B cell (primary cell): ENCODE measurements around the gene TOMM7. TPM values are rescaled to one million over a fixed set of nuclear protein-coding genes. Genes with fewer than 3 reads are reported as not detected.

Source experiments
- ATAC-seq: fragments of 200-7000 bp; cut with Tn5 transposase; one replicate; pipeline ENCODE4 v1.10.0; 2021; ENCODE audit warnings: low read depth, mild to moderate bottlenecking, moderate number of reproducible peaks, moderate library complexity
- CTCF ChIA-PET: fragments of 350-600 bp; sonication (Branson Sonifier 250); formaldehyde crosslinking; loops from one replicate; lab custom pipeline; 2021; ENCODE audit warnings: antibody characterized with exemption, inconsistent platforms; lab: Charles Lee
- POLR2A ChIA-PET: fragments of 350-600 bp; sonication (Branson Sonifier 250); formaldehyde crosslinking; loops from one replicate; lab custom pipeline; 2021; ENCODE audit warnings: antibody characterized with exemption; lab: Charles Lee
- DNase-seq: peaks from one replicate; pipeline ENCODE4 v3.0.0; 2013
- H2AFZ ChIP-seq: 2 replicates; pipeline ENCODE4 v1.6.1; 2012; ENCODE audit warnings: mild to moderate bottlenecking, low read depth, low read length; ENCODE audit not compliant: insufficient read depth, poor library complexity, severe bottlenecking
- H3K27ac ChIP-seq, 2 donors: 1 replicate in 1 of 2; 2 replicates in 1 of 2; pipeline ENCODE4 v1.5.1; 2012 to 2013; ENCODE audit warnings: low read length in 2 of 2, mild to moderate bottlenecking in 2 of 2, moderate library complexity in 1 of 2
- H3K27me3 ChIP-seq, 4 experiments: fragments of 200-600 bp in 1 of 4; sonication (generic) in 1 of 4; replicated peaks in 1 of 4; 1 replicate in 2 of 4; 2 replicates in 2 of 4; pipeline versions ENCODE4 v1.6.1 to v1.7.0; 2013 to 2016; ENCODE audit warnings: low read length in 3 of 4, mild to moderate bottlenecking in 2 of 4, mixed read lengths in 1 of 4, moderate library complexity in 1 of 4; ENCODE audit not compliant: insufficient read depth in 4 of 4, control insufficient read depth in 3 of 4; ENCODE audit errors: control extremely low read depth in 1 of 4
- H3K36me3 ChIP-seq, 2 experiments: replicated peaks in 1 of 2; 1 replicate in 1 of 2; 2 replicates in 1 of 2; pipeline versions ENCODE4 v1.6.1 to v1.7.1; 2013; ENCODE audit warnings: low read length in 1 of 2; ENCODE audit not compliant: insufficient read depth in 2 of 2, control insufficient read depth in 1 of 2; ENCODE audit errors: control extremely low read depth in 1 of 2, extremely low read depth in 1 of 2
- H3K4me1 ChIP-seq, 2 donors: fragments of 200-600 bp in 1 of 2; sonication (generic) in 1 of 2; 1 replicate in 1 of 2; 2 replicates in 1 of 2; pipeline versions ENCODE4 v1.5.1 to v1.6.1; 2013 to 2017; ENCODE audit warnings: low read length in 2 of 2; ENCODE audit not compliant: control insufficient read depth in 2 of 2, insufficient read depth in 2 of 2
- H3K4me2 ChIP-seq: replicated peaks from 2 replicates; pipeline ENCODE3; 2012; ENCODE audit warnings: mild to moderate bottlenecking, low read depth, low read length; ENCODE audit not compliant: poor library complexity, severe bottlenecking
- H3K4me3 ChIP-seq, 5 experiments: fragments of 200-600 bp in 1 of 5; sonication (generic) in 1 of 5; 1 replicate in 3 of 5; 2 replicates in 2 of 5; pipeline versions ENCODE4 v1.5.1 to v1.7.0; 2011 to 2016; ENCODE audit warnings: low read length in 4 of 5, mild to moderate bottlenecking in 4 of 5, low read depth in 2 of 5, control low read depth in 1 of 5, moderate library complexity in 1 of 5; ENCODE audit not compliant: insufficient read depth in 1 of 5; ENCODE audit errors: control extremely low read depth in 1 of 5, extremely low read depth in 1 of 5
- H3K79me2 ChIP-seq: fragments of 200-600 bp; sonication (generic); one replicate; pipeline ENCODE4 v1.6.0; 2016; ENCODE audit warnings: low read length; ENCODE audit not compliant: control insufficient read depth, insufficient read depth
- H3K9ac ChIP-seq: fragments of 200-600 bp; sonication (generic); 2 replicates; pipeline ENCODE4 v1.6.1; 2017; ENCODE audit warnings: mild to moderate bottlenecking, low read length, moderate library complexity
- H3K9me3 ChIP-seq, 3 donors: one replicate each; pipeline versions ENCODE4 v1.6.1 to v1.7.1; 2013; ENCODE audit warnings: low read length in 2 of 3; ENCODE audit not compliant: control insufficient read depth in 2 of 3, insufficient read depth in 1 of 3; ENCODE audit errors: control extremely low read depth in 1 of 3
- H4K20me1 ChIP-seq: 2 replicates; pipeline ENCODE4 v1.6.0; 2012; ENCODE audit warnings: mild to moderate bottlenecking, low read length; ENCODE audit not compliant: insufficient read depth, control insufficient read depth, poor library complexity, severe bottlenecking
- H3K27ac Mint-ChIP-seq: one replicate; pipeline ENCODE4 v1.8.0; 2021; ENCODE audit warnings: mixed read lengths
- H3K27me3 Mint-ChIP-seq: one replicate; pipeline ENCODE4 v1.8.0; 2021; ENCODE audit warnings: mixed read lengths
- H3K4me1 Mint-ChIP-seq: one replicate; pipeline ENCODE4 v1.8.0; 2021; ENCODE audit warnings: mixed read lengths
- H3K4me3 Mint-ChIP-seq: one replicate; pipeline ENCODE4 v1.8.0; 2021; ENCODE audit warnings: mixed read lengths
- H3K9me3 Mint-ChIP-seq: one replicate; pipeline ENCODE4 v1.8.0; 2022; ENCODE audit warnings: mixed read lengths; ENCODE audit not compliant: insufficient read depth
- EZH2 ChIP-seq: IDR thresholded peaks from 2 replicates; pipeline ENCODE4 v1.6.1; 2012; ENCODE audit warnings: borderline replicate concordance, low read depth, mild to moderate bottlenecking, moderate library complexity, low read length; ENCODE audit not compliant: insufficient read depth, poor library complexity, severe bottlenecking
- WGBS: methylation state at CpG from one replicate; pipeline ENCODE4 v1.1.5; 2013; ENCODE audit warnings: missing lambda C conversion rate; ENCODE audit not compliant: insufficient coverage; 5-methylcytosine and 5-hydroxymethylcytosine counted together
- intact Hi-C: fragments of 100-400 bp; cut with micrococcal nuclease; formaldehyde crosslinking; loops from one replicate; pipeline ENCODE4 v1.10.0; 2022
- polyA plus RNA-seq: library from polyadenylated mRNA; depleted of rRNA; stranded (reverse); fragments of >200 nt; gene quantifications from 2 replicates; pipeline ENCODE4 v1.2.3, GENCODE V29; 2012
- total RNA-seq, 2 donors: library from RNA; stranded (reverse); fragments of 120-200 nt in 1 of 2; gene quantifications; 1 replicate in 1 of 2; 2 replicates in 1 of 2; pipeline versions ENCODE4 v1.2.3 to v1.2.4, GENCODE V29; 2013 to 2022
- TF ChIP-seq, protein P1 (sequence below): fragments of 200-600 bp; IDR thresholded peaks from one replicate; pipeline ENCODE4 v1.8.0; 2022; ENCODE audit warnings: antibody characterized with exemption, mild to moderate bottlenecking

TOMM7 gene
- total and polyA plus RNA-seq, 2 donors (not counting 1 experiment from before 2014, with no cell fraction given): 276 to 437 TPM

DNA sequence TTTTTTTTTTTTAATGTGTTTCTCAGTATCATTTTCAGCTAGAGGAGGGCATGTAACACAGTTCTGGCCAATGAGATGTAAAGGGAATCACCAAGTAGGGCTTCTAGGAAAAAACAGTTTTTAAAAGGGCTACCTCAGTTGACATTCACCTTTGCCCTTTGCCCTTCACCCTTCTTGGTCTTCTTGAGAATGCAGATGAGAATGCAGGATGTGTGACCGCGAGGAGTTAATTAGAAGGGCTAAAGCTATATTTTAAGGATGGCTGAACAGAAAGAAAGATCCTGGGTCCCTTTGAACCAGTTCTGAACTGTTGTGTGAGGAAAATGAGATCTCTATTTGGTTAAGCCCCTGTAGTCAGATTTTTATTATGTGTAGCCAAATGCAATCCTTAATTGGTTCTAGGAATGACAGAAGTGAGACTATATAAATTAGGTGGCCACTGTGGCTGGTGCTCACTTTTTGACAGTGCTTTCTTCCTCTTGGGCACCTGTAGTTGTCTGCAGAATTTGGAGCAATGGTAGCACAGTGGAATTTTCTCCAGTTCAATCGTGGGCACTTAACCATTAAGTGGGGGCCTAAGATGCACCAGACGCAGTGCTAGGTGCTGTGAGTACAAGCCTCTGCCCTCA lies 21.1 kb upstream of the TOMM7 start:
- Histone ChIP-seq H2AFZ (no peak overlapping the region), H3K36me3 (no peaks in the 10 kb centered on the region), H3K4me3 (no peak overlapping the region), H3K27ac (no peak overlapping the region), H3K9me3 (no peaks in the 10 kb centered on the region), H3K4me2 (no peak overlapping the region), H4K20me1 (no peaks in the 10 kb centered on the region), H3K79me2 (no peaks in the 10 kb centered on the region), H3K4me1 (no peaks in the 10 kb centered on the region), H3K27me3 (no peaks in the 10 kb centered on the region), H3K9ac (no peak overlapping the region)
- ATAC-seq (no peak), DNase-seq (no peak)
- no peak overlapping the region for H3K27ac Mint-ChIP-seq
- no peaks in the 10 kb centered on the region for H3K4me1 Mint-ChIP-seq
- H3K27me3 Mint-ChIP-seq: peaks cover 6% of the 10 kb centered on the region
- intact Hi-C loops: no loop called here
- H3K4me3 Mint-ChIP-seq: no peak overlapping the region
- WGBS: 35% methylated on average over 2 of the region's 4 CpGs
- TF ChIP-seq EZH2: no peak
- TF ChIP-seq, protein P1, sequence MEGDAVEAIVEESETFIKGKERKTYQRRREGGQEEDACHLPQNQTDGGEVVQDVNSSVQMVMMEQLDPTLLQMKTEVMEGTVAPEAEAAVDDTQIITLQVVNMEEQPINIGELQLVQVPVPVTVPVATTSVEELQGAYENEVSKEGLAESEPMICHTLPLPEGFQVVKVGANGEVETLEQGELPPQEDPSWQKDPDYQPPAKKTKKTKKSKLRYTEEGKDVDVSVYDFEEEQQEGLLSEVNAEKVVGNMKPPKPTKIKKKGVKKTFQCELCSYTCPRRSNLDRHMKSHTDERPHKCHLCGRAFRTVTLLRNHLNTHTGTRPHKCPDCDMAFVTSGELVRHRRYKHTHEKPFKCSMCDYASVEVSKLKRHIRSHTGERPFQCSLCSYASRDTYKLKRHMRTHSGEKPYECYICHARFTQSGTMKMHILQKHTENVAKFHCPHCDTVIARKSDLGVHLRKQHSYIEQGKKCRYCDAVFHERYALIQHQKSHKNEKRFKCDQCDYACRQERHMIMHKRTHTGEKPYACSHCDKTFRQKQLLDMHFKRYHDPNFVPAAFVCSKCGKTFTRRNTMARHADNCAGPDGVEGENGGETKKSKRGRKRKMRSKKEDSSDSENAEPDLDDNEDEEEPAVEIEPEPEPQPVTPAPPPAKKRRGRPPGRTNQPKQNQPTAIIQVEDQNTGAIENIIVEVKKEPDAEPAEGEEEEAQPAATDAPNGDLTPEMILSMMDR: no peak
- ChIA-PET CTCF (no interaction called here), POLR2A (no interaction called here)
- H3K9me3 Mint-ChIP-seq: no peaks in the 10 kb centered on the region

DNA sequence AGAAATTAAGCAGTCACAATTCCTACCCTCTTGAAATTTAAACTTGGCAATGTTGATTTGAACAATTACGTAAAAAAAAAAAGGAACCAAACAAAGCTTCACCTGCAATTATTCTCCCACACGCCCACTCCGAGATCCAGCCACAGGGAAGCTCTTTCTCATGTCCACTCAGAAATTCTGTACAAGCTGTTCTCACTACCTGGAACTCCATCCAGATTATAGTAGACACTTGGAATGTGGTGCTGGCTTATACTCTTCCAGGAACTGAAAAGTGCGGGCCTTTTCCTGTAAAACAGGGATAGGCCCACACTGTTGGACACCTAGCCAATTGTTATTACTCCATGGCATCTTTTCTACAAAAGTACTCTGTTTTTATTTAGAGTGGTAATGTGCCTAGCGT lies 20.3 kb upstream of the TOMM7 start:
- Histone ChIP-seq H3K27me3 (no peaks in the 10 kb centered on the region), H3K79me2 (no peaks in the 10 kb centered on the region), H3K9me3 (no peaks in the 10 kb centered on the region), H3K4me3 (no peak overlapping the region), H3K36me3 (no peaks in the 10 kb centered on the region), H3K4me2 (no peak overlapping the region), H3K27ac (no peak overlapping the region), H2AFZ (no peak overlapping the region), H3K4me1 (no peaks in the 10 kb centered on the region), H3K9ac (no peak overlapping the region), H4K20me1 (no peaks in the 10 kb centered on the region)
- no peaks in the 10 kb centered on the region for H3K4me1 Mint-ChIP-seq
- H3K27ac Mint-ChIP-seq: no peak overlapping the region
- peaks cover 9% of the 10 kb centered on the region for H3K27me3 Mint-ChIP-seq
- ChIA-PET CTCF (no interaction called here), POLR2A (no interaction called here)
- ATAC-seq (no peak), DNase-seq (no peak)
- no peaks in the 10 kb centered on the region for H3K9me3 Mint-ChIP-seq
- WGBS: 100% methylated on average over 4 of the region's 5 CpGs
- intact Hi-C loops: no loop called here
- no peak overlapping the region for H3K4me3 Mint-ChIP-seq
- TF ChIP-seq, protein P1: no peak
- no peak for TF ChIP-seq EZH2
